Measurements from ENCODE around the gene SNTA1. TPM values are rescaled to one million over a fixed set of nuclear protein-coding genes. Genes with fewer than 3 reads are reported as not detected.
"Not testable (repeated sequence)": the region's sequence is repeated elsewhere in the genome, so short reads cannot be mapped to it uniquely, and the experiment has no call there.

The SNTA1 gene
- total RNA-seq, 4 donors from 2014 or later, result 12.1 to 15.0 (median 14.4) TPM

DNA sequence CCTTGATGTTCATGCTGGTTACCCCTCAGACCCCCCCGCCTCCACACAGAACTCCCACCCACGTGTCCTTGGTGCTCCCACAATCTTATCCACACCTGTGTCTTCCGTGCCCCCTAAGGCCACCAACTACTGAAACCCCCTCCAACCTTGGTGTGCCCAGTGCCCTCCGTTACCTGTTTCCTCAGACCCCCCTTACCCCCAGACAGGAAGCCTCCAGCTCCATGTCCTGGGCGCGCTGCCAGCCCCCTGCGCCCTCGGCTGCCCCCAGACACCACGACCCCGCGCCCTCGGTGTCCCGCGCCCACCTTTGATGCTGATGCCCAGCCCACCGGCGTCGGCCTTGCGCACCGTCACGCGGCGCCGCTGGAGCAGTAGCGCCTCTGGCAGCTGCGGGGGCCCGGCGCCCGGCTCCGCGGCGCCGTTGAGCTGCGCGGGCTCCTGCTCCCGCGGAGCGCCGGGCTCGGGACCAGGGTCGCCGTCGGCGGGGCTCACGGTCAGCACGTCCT, 504 bp downstream of the SNTA1 start:
- H3K27ac ChIP-seq, result peak overlapping the region; percentile 78 to 90 (median 84)
- H3K9me3 ChIP-seq, result no peaks in the 10 kb centered on the region
- H3K4me1 ChIP-seq, result peaks cover 0 to 18% (median 3%) of the 10 kb centered on the region in 4 donors
- H3K36me3 ChIP-seq, result no peaks in the 10 kb centered on the region
- peak overlapping the region; percentile 81 to 97 (median 88) for H3K4me3 ChIP-seq
- no peaks in the 10 kb centered on the region for H3K27me3 ChIP-seq
- peak in 1 of 3 donors; percentile 58 for DNase-seq
- TF ChIP-seq CTCF (IDR thresholded peaks at IDR 0.05), result no peak
- no peak for TF ChIP-seq POLR2A (IDR thresholded peaks at IDR 0.05)

- H3K4me3 ChIP-seq, result peak overlapping the region; percentile 81 to 97 (median 88)
- peaks cover 0 to 18% (median 3%) of the 10 kb centered on the region in 4 donors for H3K4me1 ChIP-seq
- DNase-seq, result no peak
- peak overlapping the region in 2 of 4 donors; percentile 82 to 86 for H3K27ac ChIP-seq
- H3K36me3 ChIP-seq, result no peaks in the 10 kb centered on the region
- no peaks in the 10 kb centered on the region for H3K9me3 ChIP-seq
- no peaks in the 10 kb centered on the region for H3K27me3 ChIP-seq
- no peak for TF ChIP-seq CTCF (IDR thresholded peaks at IDR 0.05)
- no peak for TF ChIP-seq POLR2A (IDR thresholded peaks at IDR 0.05)
Observed at GRCh38 chr20:33442136-33443005, 1.2 kb downstream of the SNTA1 start.

DNA sequence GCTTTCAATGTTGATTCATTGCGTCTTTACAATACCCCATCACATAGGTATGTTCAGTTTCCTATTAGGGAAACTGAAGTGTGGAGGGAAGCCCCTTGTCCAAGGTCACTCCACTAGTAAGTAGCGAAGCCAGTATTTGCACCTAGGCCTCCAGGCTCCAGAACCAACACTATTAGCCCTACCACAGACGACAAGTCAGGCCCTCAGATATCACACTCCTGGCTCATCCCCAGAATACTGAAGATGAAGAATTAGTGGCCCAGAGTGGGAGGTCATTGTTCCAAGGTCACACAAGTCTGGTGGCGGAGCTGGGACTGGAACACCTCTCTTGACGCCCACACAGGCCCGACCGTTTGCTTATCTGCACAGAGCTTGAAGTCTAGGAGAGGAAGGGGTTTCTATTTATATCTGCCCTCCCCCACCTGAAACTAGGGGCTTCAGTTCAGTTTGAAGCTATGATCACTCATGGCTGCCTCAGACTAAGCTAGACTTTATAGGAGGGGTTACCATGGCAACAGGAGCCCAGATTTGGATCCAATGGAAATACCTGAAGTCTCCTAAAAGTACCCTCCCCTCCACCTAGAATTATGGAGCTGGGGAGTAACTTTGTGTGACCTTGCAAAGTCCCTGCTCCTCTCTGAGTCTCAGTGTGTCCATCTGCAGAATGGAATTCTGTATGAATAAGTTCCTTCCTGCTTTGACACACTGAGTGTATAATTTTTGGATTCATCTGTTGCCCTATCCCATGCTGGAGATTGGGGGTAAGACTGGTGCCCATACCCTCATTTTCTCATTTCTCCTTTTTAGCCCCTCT, 2.2 kb downstream of the SNTA1 start:
- no peak for TF ChIP-seq CTCF (IDR thresholded peaks at IDR 0.05)
- TF ChIP-seq POLR2A (IDR thresholded peaks at IDR 0.05), result no peak
- Histone ChIP-seq H3K4me3 (no peak overlapping the region), H3K36me3 (no peaks in the 10 kb centered on the region), H3K27ac (no peak overlapping the region), H3K27me3 (no peaks in the 10 kb centered on the region), H3K4me1 (peaks cover 0 to 18% (median 3%) of the 10 kb centered on the region in 4 donors), H3K9me3 (no peaks in the 10 kb centered on the region)
- DNase-seq, result no peak

GRCh38 chr20:33440562-33440961, 3.0 kb downstream of the SNTA1 start:
- not testable (repeated sequence) for H3K4me3 ChIP-seq, DNase-seq, H3K36me3 ChIP-seq, H3K9me3 ChIP-seq, H3K27me3 ChIP-seq, H3K27ac ChIP-seq
- peaks cover 0 to 18% (median 3%) of the 10 kb centered on the region in 4 donors for H3K4me1 ChIP-seq

DNA sequence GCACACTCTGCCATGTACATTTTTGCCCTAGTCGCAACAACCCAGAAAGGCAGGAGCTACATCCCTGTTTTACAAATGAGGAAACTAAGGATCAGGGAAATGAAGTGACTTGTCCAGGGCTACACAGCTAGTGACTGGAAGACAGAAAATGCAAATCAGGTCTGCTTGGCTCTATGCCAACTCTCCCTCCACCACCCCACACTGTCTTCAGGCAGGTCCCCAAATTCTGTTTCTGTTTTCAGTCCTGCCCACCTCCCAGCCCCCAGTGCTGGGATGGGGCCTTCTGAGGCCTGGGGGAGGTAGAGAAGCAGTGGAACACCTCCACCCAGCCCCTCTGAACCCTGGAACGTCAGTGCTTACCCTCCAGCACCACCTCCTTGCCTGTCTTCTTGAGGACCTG, 5.1 kb downstream of the SNTA1 start:
- TF ChIP-seq POLR2A (IDR thresholded peaks at IDR 0.05), result no peak
- no peak for TF ChIP-seq CTCF (IDR thresholded peaks at IDR 0.05)
- Histone ChIP-seq H3K27me3 (no peaks in the 10 kb centered on the region), H3K9me3 (no peaks in the 10 kb centered on the region), H3K4me1 (peaks cover 0 to 12% (median 0%) of the 10 kb centered on the region in 4 donors), H3K4me3 (no peak overlapping the region), H3K27ac (no peak overlapping the region), H3K36me3 (no peaks in the 10 kb centered on the region)
- no peak for DNase-seq

Data from Peyer's patch (tissue), 4 donors.